Natural killer cell (primary cell): ENCODE results near the gene PSPN. TPM values are rescaled to one million over a fixed set of nuclear protein-coding genes. Genes with fewer than 3 reads are reported as not detected.

ENCODE experiments used
- ATAC-seq, 3 donors: fragments of 150-1000 bp in 2 of 3; fragments of 200-7000 bp in 1 of 3; cut with Tn5 transposase; 1 replicate in 1 of 3; 2 replicates in 2 of 3; pipeline ENCODE4 v1.10.0; 2021; ENCODE audit warnings: mild to moderate bottlenecking in 2 of 3, moderate library complexity in 2 of 3
- DNase-seq, 2 donors: peaks; one replicate each; pipeline versions ENCODE4 v3.0.0 to v3.0.0-alpha.2; 2013 to 2021; ENCODE audit warnings: mixed read lengths in 1 of 2
- H3K27ac ChIP-seq: one replicate; pipeline ENCODE4 v1.5.1; 2013; ENCODE audit warnings: mild to moderate bottlenecking, low read length
- H3K27me3 ChIP-seq: one replicate; pipeline ENCODE4 v1.6.1; 2013; ENCODE audit warnings: low read length; ENCODE audit not compliant: control insufficient read depth, insufficient read depth
- H3K36me3 ChIP-seq: one replicate; pipeline ENCODE4 v1.6.1; 2013; ENCODE audit warnings: low read length; ENCODE audit not compliant: control insufficient read depth, insufficient read depth
- H3K4me1 ChIP-seq: one replicate; pipeline ENCODE4 v1.6.1; 2013; ENCODE audit warnings: low read length; ENCODE audit not compliant: control insufficient read depth, insufficient read depth
- H3K4me3 ChIP-seq: one replicate; pipeline ENCODE4 v1.5.1; 2013; ENCODE audit warnings: low read length
- H3K9me3 ChIP-seq: one replicate; pipeline ENCODE4 v1.6.1; 2013; ENCODE audit warnings: low read length; ENCODE audit not compliant: control insufficient read depth, insufficient read depth
- H3K27ac Mint-ChIP-seq, 2 donors: one replicate each; pipeline ENCODE4 v1.8.0; 2022; ENCODE audit warnings: mild to moderate bottlenecking in 2 of 2, mixed read lengths in 2 of 2, moderate library complexity in 1 of 2
- H3K27me3 Mint-ChIP-seq, 2 donors: one replicate each; pipeline ENCODE4 v1.8.0; 2022; ENCODE audit warnings: low read depth in 2 of 2, mixed read lengths in 2 of 2
- H3K36me3 Mint-ChIP-seq: one replicate; pipeline ENCODE4 v1.8.0; 2022; ENCODE audit warnings: mixed read lengths
- H3K4me1 Mint-ChIP-seq, 2 donors: one replicate each; pipeline ENCODE4 v1.8.0; 2022; ENCODE audit warnings: mixed read lengths in 2 of 2
- H3K4me3 Mint-ChIP-seq: one replicate; pipeline ENCODE4 v1.8.0; 2022; ENCODE audit warnings: mild to moderate bottlenecking, moderate library complexity, mixed read lengths
- H3K9me3 Mint-ChIP-seq, 2 donors: one replicate each; pipeline ENCODE4 v1.8.0; 2022; ENCODE audit warnings: mixed read lengths in 2 of 2
- WGBS: methylation state at CpG from one replicate; pipeline ENCODE4 v1.1.7; 2013; ENCODE audit warnings: missing lambda C conversion rate; ENCODE audit not compliant: insufficient coverage; 5-methylcytosine and 5-hydroxymethylcytosine counted together
- intact Hi-C: fragments of 100-400 bp; cut with micrococcal nuclease; formaldehyde crosslinking; loops from one replicate; pipeline ENCODE4 v1.14.2; 2022
- total RNA-seq, 4 donors: library from RNA; stranded (reverse); fragments of 120-200 nt in 1 of 4; gene quantifications; one replicate each; pipeline versions ENCODE4 v1.2.3 to v1.2.4, GENCODE V29; 2013 to 2022
- TF ChIP-seq, protein P1 (sequence below): fragments of 200-600 bp; IDR thresholded peaks from one replicate; pipeline ENCODE4 v1.8.0; 2022; ENCODE audit warnings: antibody characterized with exemption

The PSPN gene
- total RNA-seq, 3 donors from 2014 or later (not counting 1 experiment from before 2014, with no cell fraction given): 0.82 to 1.1 (median 1.0) TPM

DNA sequence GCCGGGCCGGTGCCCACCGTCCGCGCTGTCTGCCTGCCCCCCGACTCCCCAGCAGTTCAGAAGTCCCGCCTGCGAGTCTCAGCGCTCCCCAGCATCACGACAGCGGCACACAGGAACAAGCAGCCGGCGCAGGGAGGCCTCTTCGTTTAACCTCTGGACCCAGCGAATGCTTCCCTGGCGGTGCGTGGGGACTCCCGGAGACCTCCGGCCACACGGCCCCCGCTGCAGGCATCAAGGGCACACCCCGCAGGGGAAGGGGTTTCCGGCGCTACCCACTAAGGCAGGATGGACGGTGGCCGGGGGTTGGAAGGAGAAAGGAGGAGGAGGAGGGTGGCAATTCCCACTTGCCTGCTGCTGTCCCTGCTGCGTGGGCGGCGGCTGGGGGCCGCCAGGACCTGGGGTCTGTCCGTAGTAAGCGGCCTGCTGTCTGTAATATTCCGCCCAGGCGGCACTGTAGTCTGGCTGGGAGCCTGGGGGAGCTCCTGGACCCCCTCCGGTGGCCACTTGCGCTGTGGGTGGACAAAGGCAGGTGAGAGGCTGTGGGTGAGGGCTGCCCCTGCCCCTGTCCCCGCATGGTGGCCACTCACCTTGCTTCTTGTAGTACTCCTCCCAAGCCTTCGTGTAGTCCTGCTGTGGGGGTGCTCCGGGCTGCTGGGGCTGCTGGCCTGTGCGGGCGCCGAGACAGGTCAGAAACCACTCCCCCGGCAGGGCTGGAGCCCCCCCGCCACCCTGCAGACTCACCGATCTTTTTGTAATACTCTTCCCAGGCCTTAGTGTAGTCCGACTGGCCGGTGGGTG lies 39.3 kb upstream of the PSPN start:
- ATAC-seq: no peak
- no peaks in the 10 kb centered on the region for H3K36me3 Mint-ChIP-seq

DNA sequence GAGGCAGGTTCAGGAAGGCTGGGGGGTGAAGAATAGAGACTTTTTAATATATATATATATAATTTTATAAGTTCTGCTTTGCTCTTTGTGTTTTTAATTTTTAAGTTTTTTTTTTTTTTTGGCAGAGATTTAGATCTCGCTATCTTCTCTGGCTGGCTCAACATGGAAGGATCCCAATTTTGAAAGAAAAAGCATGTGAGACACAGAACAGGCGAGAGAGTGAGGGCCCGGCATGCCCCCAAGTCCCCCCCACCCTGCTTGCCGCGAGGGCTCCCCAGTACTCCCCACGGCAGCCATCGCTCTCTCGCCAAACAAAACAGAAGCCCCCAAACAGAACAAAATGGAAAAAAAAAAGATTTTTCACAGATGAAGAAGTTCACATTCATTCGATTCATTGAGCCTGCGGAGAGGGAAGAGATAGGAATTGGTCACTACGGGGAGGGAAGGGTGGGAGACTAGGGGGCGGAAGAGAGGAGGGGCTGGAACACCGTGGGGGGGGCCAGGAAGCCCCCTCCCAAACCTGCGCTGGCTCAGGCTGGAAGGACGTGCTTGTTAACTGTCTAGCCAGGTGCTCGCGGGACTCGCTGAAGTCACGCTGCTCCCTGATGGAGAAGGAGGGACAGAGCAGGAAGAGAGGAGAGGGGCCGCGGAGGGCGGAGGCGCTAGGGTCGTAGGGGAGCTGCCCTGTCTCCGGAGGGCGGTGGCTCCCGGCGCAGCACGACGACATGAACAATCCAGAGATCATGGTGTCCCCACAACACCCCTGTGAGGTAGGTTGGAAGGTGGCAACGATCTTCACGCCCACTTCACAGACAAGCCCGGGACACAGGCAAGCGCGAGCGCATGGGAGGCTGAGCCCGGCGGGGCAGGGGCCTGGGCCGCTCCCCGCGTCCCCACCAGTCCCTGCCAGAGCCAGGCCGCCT lies 38.2 kb upstream of the PSPN start:
- Histone ChIP-seq H3K27ac (no peak overlapping the region), H3K4me1 (no peaks in the 10 kb centered on the region), H3K9me3 (no peaks in the 10 kb centered on the region), H3K4me3 (no peak overlapping the region), H3K27me3 (no peaks in the 10 kb centered on the region), H3K36me3 (peaks cover 47% of the 10 kb centered on the region)
- TF ChIP-seq, protein P1, sequence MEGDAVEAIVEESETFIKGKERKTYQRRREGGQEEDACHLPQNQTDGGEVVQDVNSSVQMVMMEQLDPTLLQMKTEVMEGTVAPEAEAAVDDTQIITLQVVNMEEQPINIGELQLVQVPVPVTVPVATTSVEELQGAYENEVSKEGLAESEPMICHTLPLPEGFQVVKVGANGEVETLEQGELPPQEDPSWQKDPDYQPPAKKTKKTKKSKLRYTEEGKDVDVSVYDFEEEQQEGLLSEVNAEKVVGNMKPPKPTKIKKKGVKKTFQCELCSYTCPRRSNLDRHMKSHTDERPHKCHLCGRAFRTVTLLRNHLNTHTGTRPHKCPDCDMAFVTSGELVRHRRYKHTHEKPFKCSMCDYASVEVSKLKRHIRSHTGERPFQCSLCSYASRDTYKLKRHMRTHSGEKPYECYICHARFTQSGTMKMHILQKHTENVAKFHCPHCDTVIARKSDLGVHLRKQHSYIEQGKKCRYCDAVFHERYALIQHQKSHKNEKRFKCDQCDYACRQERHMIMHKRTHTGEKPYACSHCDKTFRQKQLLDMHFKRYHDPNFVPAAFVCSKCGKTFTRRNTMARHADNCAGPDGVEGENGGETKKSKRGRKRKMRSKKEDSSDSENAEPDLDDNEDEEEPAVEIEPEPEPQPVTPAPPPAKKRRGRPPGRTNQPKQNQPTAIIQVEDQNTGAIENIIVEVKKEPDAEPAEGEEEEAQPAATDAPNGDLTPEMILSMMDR: no peak
- no peak overlapping the region for H3K4me3 Mint-ChIP-seq
- no peak overlapping the region for H3K27ac Mint-ChIP-seq
- DNase-seq (no peak), ATAC-seq (no peak)
- H3K4me1 Mint-ChIP-seq: peaks cover 0 to 4% of the 10 kb centered on the region in 2 donors
- intact Hi-C loops: no loop called here
- H3K27me3 Mint-ChIP-seq: no peaks in the 10 kb centered on the region
- H3K36me3 Mint-ChIP-seq: no peaks in the 10 kb centered on the region
- H3K9me3 Mint-ChIP-seq: no peaks in the 10 kb centered on the region
- 93% methylated on average over 42 of the region's 42 CpGs for WGBS

More for the DNA sequence above, 39.3 kb upstream of the PSPN start:
- Histone ChIP-seq H3K9me3 (no peaks in the 10 kb centered on the region), H3K27ac (no peak overlapping the region), H3K4me1 (no peaks in the 10 kb centered on the region), H3K36me3 (peaks cover 57% of the 10 kb centered on the region), H3K27me3 (no peaks in the 10 kb centered on the region), H3K4me3 (no peak overlapping the region)
- intact Hi-C loops: no loop called here
- Mint-ChIP-seq H3K4me1 (peaks cover 0 to 5% of the 10 kb centered on the region in 2 donors), H3K27ac (no peak overlapping the region), H3K27me3 (no peaks in the 10 kb centered on the region), H3K9me3 (no peaks in the 10 kb centered on the region), H3K4me3 (no peak overlapping the region)
- DNase-seq: no peak
- TF ChIP-seq, protein P1: no peak
- 96% methylated on average over 47 of the region's 47 CpGs for WGBS

DNA sequence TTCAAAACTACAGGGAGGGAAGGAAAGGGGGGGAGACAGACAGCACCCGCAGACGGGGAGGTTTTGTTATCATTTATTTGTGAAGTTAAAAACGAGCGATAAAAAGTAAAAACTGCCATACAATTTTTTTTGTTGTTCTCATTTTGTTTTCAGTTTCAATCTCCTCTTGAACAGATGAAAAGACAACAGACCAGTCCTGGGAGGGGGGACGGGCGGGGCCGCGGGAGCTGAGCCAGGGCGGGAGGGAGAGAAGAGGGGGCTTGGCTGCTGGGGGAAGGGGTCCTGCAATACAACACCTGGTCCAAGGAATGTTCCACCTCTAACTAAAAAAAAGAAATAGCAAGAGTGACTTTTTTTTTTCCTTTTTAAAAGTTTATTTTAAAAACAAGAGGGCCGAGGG lies 37.6 kb upstream of the PSPN start:
- H3K36me3 Mint-ChIP-seq: no peaks in the 10 kb centered on the region
- H3K27me3 Mint-ChIP-seq: no peaks in the 10 kb centered on the region
- no peaks in the 10 kb centered on the region for H3K27me3 ChIP-seq
- DNase-seq (no peak), ATAC-seq (no peak)
- no peaks in the 10 kb centered on the region for H3K4me1 Mint-ChIP-seq
- intact Hi-C loops: no loop called here
- no peak overlapping the region for H3K27ac ChIP-seq
- no peak overlapping the region for H3K4me3 ChIP-seq
- no peaks in the 10 kb centered on the region for H3K4me1 ChIP-seq
- H3K36me3 ChIP-seq: peaks cover 40% of the 10 kb centered on the region
- no peak overlapping the region for H3K27ac Mint-ChIP-seq
- no peaks in the 10 kb centered on the region for H3K9me3 ChIP-seq
- no peak overlapping the region for H3K4me3 Mint-ChIP-seq
- H3K9me3 Mint-ChIP-seq: no peaks in the 10 kb centered on the region
- 78% methylated on average over 4 of the region's 10 CpGs for WGBS
- TF ChIP-seq, protein P1: no peak
